GM18870 (cell line): ENCODE measurements around the gene COL28A1.

Source experiments
- ATAC-seq: cut with Tn5 transposase; IDR thresholded peaks from one replicate; pipeline ENCODE4 v1.9.1; 2021; ENCODE audit warnings: moderate library complexity; ENCODE audit not compliant: unreplicated experiment

The COL28A1 gene

GRCh38 chr7:7344583-7344982 is 191.1 kb downstream of the COL28A1 start:
- ATAC-seq: no peak

DNA sequence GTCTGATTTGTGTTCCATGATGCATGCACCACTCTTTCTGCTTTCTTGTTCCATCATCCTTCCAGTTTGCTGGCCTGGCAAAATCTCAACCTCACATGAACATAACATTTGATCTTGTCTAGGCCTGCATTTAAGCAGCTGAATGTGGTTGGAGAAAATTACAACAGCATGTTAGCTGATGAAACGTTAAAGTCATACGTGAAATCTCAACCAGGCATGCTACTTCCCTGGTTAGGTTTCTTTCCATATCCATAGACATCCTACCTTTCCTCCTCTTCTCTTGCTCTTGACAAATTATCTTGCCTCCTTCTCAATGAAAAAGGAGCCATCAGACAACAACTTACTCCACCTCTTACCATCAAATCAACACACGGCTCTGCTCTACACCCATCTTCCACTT is 199.8 kb downstream of the COL28A1 start:
- ATAC-seq: no peak

- no peak for ATAC-seq
These were observed 200.5 kb downstream of the COL28A1 start for GRCh38 chr7:7335215-7335614.

GRCh38 chr7:7333610-7334009 is 202.1 kb downstream of the COL28A1 start:
- ATAC-seq: no peak

DNA sequence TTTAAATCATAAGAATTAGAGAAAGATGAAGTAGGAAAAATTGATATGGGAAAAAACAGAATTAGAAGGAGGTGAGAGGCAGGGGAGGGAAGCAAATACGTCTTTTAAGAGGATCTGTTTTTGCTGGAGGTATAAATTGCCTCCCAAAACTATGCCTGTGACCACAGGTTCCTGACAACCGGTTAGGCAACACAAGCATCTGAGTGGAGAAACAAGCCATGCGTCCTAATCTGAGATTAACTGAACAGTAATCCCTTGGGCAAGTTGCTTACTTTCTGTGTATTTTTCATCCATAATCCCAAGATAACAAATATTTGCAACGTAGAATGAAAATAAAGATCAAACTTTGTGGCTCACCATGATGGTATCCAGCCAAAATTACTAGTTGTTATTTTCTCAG is 204.2 kb downstream of the COL28A1 start:
- no peak for ATAC-seq

DNA sequence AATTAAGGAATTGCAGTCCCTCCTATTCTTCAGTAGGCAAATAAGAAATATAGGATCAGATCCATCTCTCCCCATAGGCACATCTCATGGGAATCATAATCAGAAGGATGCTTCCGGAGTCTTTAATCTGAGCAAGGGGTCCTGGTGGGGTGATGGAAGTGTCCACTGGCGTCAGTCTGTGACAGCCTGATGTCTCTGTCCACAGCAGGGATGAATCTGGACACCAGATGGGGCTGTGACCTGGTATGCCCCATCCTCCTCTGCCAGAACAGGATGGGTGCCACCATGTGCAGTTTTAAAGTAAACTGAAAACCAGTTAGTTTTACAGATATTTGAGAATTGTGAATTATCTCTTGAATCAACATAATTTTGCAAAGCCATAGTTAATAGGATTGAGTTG is 204.7 kb downstream of the COL28A1 start:
- no peak for ATAC-seq

- ATAC-seq: no peak
These were observed 206.3 kb downstream of the COL28A1 start for GRCh38 chr7:7329326-7329725.

- no peak for ATAC-seq
These were observed 208.2 kb downstream of the COL28A1 start for GRCh38 chr7:7327423-7327822.

- ATAC-seq: no peak
These were observed 211.0 kb downstream of the COL28A1 start for GRCh38 chr7:7324698-7325097.

- no peak for ATAC-seq
These were observed 211.8 kb downstream of the COL28A1 start for GRCh38 chr7:7323921-7324320.

DNA sequence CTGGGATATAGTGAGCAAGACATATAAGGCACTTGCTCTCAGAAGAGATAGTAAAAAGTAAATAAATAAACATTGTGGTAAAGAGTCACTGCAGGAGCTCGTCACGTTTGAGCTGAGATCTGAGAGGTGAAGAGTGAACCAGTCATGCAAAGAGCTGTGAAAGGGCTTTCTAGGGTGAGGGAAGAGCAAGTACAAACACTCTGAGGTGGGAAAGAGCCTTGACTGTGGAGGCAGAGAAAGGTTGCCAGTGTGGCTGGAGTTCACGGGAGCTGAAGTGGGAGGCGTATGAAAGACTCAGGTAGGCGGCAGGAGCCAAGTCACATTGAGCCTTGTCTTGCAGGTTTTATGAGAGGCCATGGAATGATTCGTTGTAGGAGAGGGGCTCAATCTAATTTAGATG is 212.3 kb downstream of the COL28A1 start:
- ATAC-seq: peak; percentile 75

GRCh38 chr7:7321681-7322080 is 214.0 kb downstream of the COL28A1 start:
- peak; percentile 91 for ATAC-seq

DNA sequence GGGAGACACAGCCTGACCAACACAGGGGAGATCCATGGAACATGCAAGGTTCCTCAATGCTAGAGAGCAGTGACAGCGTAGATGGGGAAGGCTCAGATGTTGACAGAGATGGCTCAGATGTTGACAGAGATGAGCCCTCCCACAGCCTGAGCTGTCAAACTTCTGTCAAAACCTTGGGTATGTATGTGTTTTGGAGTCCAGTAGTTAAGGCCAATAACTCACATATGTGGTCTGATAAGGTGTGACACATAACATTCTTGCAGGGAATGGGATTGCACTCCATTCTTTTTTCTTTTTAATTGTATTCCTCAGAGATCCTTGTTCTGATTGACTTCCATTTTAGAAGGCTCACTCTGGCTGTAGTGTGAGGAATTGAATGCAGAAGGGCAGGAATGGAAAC is 217.1 kb downstream of the COL28A1 start:
- no peak for ATAC-seq

- no peak for ATAC-seq
These were observed 217.8 kb downstream of the COL28A1 start for GRCh38 chr7:7317850-7318249.

DNA sequence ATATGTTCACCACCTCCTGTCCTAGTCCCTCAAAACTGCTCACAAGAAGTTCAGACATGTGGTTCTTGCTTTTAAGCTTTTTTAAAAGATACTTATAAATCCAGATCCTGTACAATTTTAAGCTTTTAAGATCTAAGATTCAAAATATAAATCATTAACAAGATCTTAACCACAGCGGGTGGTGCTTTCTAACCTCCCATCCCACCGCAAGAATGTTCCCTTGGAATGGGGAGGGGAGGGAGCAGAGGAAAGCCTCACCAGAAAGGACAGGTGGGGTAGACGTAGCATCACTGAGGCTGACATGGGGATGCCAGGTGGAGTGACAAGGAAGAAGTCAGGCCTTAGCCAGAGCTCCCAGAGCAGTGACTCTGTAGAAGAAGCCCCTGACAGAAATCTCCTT is 219.8 kb downstream of the COL28A1 start:
- ATAC-seq: no peak

DNA sequence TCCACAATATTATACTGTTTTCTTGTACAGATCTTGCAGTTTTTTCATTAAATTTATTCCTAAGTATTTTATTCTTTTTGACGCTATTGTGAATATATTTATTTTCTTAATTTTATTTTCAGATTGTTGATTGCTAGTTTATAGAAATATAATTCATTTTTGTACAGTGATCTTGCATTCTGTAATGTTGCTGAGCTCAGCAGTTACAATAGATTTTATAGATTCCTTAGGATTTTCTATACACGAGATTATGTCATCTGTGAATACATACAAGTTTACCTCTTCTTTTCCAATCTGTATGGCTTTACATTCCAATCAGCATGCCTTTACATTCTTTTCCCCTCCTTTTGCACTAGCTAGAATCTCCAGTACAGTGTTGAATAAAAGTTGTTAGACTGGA is 223.3 kb downstream of the COL28A1 start:
- ATAC-seq: no peak

DNA sequence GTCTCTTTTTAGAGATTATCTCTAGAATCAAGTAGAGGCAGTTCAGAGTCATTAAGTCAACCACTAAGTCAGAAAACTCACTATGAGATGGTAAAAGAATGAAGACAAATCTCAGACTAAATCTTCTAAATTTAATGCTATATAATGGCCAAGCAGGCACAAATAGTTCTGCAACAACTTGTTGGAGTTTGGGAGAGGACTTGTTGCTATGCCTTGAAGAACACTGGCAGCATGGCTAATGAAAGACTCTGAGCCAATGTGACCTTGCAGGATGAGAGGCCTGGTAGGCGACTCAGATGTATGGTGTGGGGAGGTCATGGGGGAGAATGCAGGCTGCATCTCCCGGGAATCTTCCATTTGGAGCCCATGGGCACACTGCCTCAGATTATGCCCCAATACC is 224.7 kb downstream of the COL28A1 start:
- ATAC-seq: no peak

GRCh38 chr7:7309203-7309602 is 226.5 kb downstream of the COL28A1 start:
- ATAC-seq: no peak
